Epithelial cell of proximal tubule (primary cell): ENCODE data around the gene TNFSF13. TPM values are rescaled to one million over a fixed set of nuclear protein-coding genes. Genes with fewer than 3 reads are reported as not detected.

Experiments
- DNase-seq: peaks from one replicate; pipeline ENCODE4 v3.0.0-alpha.2; 2011; ENCODE audit warnings: low read depth
- H3K4me3 ChIP-seq: 2 replicates; pipeline ENCODE4 v1.5.1; 2011; ENCODE audit warnings: low read depth, mild to moderate bottlenecking, low read length
- total RNA-seq: library from RNA; depleted of rRNA; stranded (reverse); fragments of >200 nt; gene quantifications from 2 replicates; pipeline ENCODE4 v1.2.3, GENCODE V29; 2015
- TF ChIP-seq, protein P1 (sequence below): conservative IDR thresholded peaks from 2 replicates; pipeline ENCODE4 v1.5.1; 2012; ENCODE audit warnings: low read depth, mild to moderate bottlenecking, low read length

Gene TNFSF13
- total RNA-seq, 1 donor from 2014 or later = 5.2 TPM

DNA sequence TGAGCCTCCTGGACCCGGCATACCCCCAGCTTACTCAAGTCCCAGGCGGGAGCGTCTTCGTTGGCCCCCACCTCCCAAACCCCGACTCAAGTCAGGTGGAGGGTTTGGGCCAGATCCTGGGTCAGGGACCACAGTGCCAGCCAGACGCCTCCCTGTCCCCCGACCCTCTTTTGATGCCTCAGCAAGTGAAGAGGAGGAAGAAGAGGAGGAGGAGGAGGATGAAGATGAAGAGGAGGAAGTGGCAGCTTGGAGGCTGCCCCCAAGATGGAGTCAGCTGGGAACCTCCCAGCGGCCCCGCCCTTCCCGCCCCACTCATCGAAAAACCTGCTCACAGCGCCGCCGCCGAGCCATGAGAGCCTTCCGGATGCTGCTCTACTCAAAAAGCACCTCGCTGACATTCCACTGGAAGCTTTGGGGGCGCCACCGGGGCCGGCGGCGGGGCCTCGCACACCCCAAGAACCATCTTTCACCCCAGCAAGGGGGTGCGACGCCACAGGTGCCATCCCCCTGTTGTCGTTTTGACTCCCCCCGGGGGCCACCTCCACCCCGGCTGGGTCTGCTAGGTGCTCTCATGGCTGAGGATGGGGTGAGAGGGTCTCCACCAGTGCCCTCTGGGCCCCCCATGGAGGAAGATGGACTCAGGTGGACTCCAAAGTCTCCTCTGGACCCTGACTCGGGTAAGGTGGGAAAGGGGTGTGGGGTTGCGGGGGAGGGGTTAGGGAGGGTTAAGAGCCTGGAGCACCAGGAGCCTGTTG lies 4.7 kb downstream of the TNFSF13 start:
- peak overlapping the region; percentile 89 for H3K4me3 ChIP-seq
- no peak for DNase-seq
- TF ChIP-seq, protein P1, sequence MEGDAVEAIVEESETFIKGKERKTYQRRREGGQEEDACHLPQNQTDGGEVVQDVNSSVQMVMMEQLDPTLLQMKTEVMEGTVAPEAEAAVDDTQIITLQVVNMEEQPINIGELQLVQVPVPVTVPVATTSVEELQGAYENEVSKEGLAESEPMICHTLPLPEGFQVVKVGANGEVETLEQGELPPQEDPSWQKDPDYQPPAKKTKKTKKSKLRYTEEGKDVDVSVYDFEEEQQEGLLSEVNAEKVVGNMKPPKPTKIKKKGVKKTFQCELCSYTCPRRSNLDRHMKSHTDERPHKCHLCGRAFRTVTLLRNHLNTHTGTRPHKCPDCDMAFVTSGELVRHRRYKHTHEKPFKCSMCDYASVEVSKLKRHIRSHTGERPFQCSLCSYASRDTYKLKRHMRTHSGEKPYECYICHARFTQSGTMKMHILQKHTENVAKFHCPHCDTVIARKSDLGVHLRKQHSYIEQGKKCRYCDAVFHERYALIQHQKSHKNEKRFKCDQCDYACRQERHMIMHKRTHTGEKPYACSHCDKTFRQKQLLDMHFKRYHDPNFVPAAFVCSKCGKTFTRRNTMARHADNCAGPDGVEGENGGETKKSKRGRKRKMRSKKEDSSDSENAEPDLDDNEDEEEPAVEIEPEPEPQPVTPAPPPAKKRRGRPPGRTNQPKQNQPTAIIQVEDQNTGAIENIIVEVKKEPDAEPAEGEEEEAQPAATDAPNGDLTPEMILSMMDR = no peak

- TF ChIP-seq, protein P1 = no peak
- no peak for DNase-seq
These were observed 11.0 kb downstream of the TNFSF13 start for GRCh38 chr17:7569571-7569970.

GRCh38 chr17:7570351-7570750 lies 11.8 kb downstream of the TNFSF13 start:
- H3K4me3 ChIP-seq = no peak overlapping the region
- no peak for DNase-seq
- TF ChIP-seq, protein P1 = no peak

More at GRCh38 chr17:7569571-7569970, 11.0 kb downstream of the TNFSF13 start:
- no peak overlapping the region for H3K4me3 ChIP-seq

- peak overlapping the region; percentile 75 for H3K4me3 ChIP-seq
- TF ChIP-seq, protein P1 = no peak
These were observed 13.7 kb downstream of the TNFSF13 start for GRCh38 chr17:7572338-7572587.

GRCh38 chr17:7572588-7573323 lies 14.2 kb downstream of the TNFSF13 start:
- TF ChIP-seq, protein P1 = no peak
- H3K4me3 ChIP-seq = peak overlapping the region; percentile 85
- peak; percentile 75 for DNase-seq

More at GRCh38 chr17:7572338-7572587, 13.7 kb downstream of the TNFSF13 start:
- DNase-seq = no peak

- TF ChIP-seq, protein P1 = no peak
- DNase-seq = no peak
- peak overlapping the region; percentile 85 for H3K4me3 ChIP-seq
These were observed 15.0 kb downstream of the TNFSF13 start for GRCh38 chr17:7573324-7574080.
